HepG2 (cell line): ENCODE results near the gene ISG20L2. TPM values are rescaled to one million over a fixed set of nuclear protein-coding genes. Genes with fewer than 3 reads are reported as not detected.

Experiments
- ATAC-seq: fragments of 200-7000 bp; cut with Tn5 transposase; 3 replicates; pipeline ENCODE4 v1.9.1; 2020; ENCODE audit warnings: mild to moderate bottlenecking, moderate library complexity
- BruUV-seq: library from RNA; stranded (reverse); fragments of 400-500 nt; replicated peaks from 2 replicates; lab custom pipeline; 2021; lab: Mats Ljungman, UMichigan
- CTCF ChIA-PET: fragments of 300-600 bp; formaldehyde crosslinking; extraction: SDS; loops from one replicate; lab custom pipeline; 2021; ENCODE audit warnings: low total read pairs, inconsistent platforms, low intra/inter-chr PET ratio; lab: Yijun Ruan, JAX
- POLR2A ChIA-PET: fragments of 350-600 bp; sonication (Branson Sonifier 250); formaldehyde crosslinking; loops from one replicate; lab custom pipeline; 2020; ENCODE audit warnings: antibody characterized with exemption, inconsistent platforms; lab: Yijun Ruan, JAX
- DNase-seq: peaks from one replicate; pipeline ENCODE4 v3.0.0-alpha.2; 2015; ENCODE audit warnings: low spot score
- FAIRE-seq: peaks from 3 replicates; lab custom pipeline; 2011; peaks lifted over from hg19 to GRCh38; lab: Jason Lieb, UNC
- H2AFZ ChIP-seq: one replicate; pipeline ENCODE4 v1.6.1; 2011; ENCODE audit warnings: low read length, inconsistent platforms
- H3K27ac ChIP-seq: fragments of 300-600 bp; 3 replicates; pipeline ENCODE4 v1.8.0; 2011; ENCODE audit warnings: mixed run types, mild to moderate bottlenecking, mixed read lengths, low read length, inconsistent platforms; ENCODE audit not compliant: insufficient read depth; ENCODE audit errors: extremely low read length
- H3K27me3 ChIP-seq, 2 experiments: fragments of 200-600 bp in 1 of 2; 2 replicates in 1 of 2; 3 replicates in 1 of 2; pipeline versions ENCODE4 v1.6.0 to v1.8.0; 2011; ENCODE audit warnings: low read length in 2 of 2, mild to moderate bottlenecking in 2 of 2, moderate library complexity in 2 of 2, inconsistent platforms in 1 of 2; ENCODE audit not compliant: insufficient read depth in 2 of 2, control insufficient read depth in 1 of 2
- H3K36me3 ChIP-seq, 2 experiments: fragments of 200-600 bp in 1 of 2; replicated peaks in 1 of 2; 2 replicates in 1 of 2; 3 replicates in 1 of 2; pipeline versions ENCODE4 v1.5.1 to v1.8.0; 2011; ENCODE audit warnings: low read length in 2 of 2, inconsistent platforms in 1 of 2; ENCODE audit not compliant: insufficient read depth in 2 of 2, control insufficient read depth in 1 of 2
- H3K4me1 ChIP-seq: 2 replicates; pipeline ENCODE4 v1.5.1; 2012; ENCODE audit warnings: low read length, inconsistent platforms; ENCODE audit not compliant: insufficient read depth
- H3K4me2 ChIP-seq: 2 replicates; pipeline ENCODE4 v1.6.0; 2011; ENCODE audit warnings: low read depth, low read length, inconsistent platforms
- H3K4me3 ChIP-seq, 3 experiments: fragments of 200-600 bp in 1 of 3; sonication (generic), shearing (Covaris generic) in 1 of 3; replicated peaks in 1 of 3; 2 replicates each; pipeline ENCODE4 v1.5.1; 2011 to 2016; ENCODE audit warnings: low read length in 3 of 3, inconsistent platforms in 2 of 3, low read depth in 2 of 3, mild to moderate bottlenecking in 2 of 3, control low read depth in 1 of 3, mixed read lengths in 1 of 3; ENCODE audit not compliant: insufficient read depth in 1 of 3
- H3K79me2 ChIP-seq: one replicate; pipeline ENCODE4 v1.6.1; 2011; ENCODE audit warnings: low read length, inconsistent platforms; ENCODE audit not compliant: insufficient read depth
- H3K9ac ChIP-seq: 2 replicates; pipeline ENCODE4 v1.6.0; 2011; ENCODE audit warnings: mild to moderate bottlenecking, low read depth, low read length, inconsistent platforms; ENCODE audit not compliant: insufficient read depth
- H3K9me3 ChIP-seq: 2 replicates; pipeline ENCODE4 v1.5.1; 2012; ENCODE audit warnings: mild to moderate bottlenecking, low read length
- H4K20me1 ChIP-seq: 2 replicates; pipeline ENCODE4 v1.6.0; 2011; ENCODE audit warnings: inconsistent platforms, mild to moderate bottlenecking, low read length, moderate library complexity; ENCODE audit not compliant: insufficient read depth
- ADNP ChIP-seq: sonication (generic); formaldehyde crosslinking; IDR thresholded peaks from 2 replicates; pipeline ENCODE4 v1.4.0; 2020; ENCODE audit warnings: missing genetic modification reagents
- GZF1 ChIP-seq: sonication (generic); formaldehyde crosslinking; IDR thresholded peaks from 2 replicates; pipeline ENCODE4 v1.5.1; 2020; ENCODE audit warnings: mild to moderate bottlenecking, missing genetic modification reagents
- HIVEP1 ChIP-seq: sonication (generic); formaldehyde crosslinking; IDR thresholded peaks from 2 replicates; pipeline ENCODE4 v1.4.0; 2020; ENCODE audit warnings: mild to moderate bottlenecking, missing genetic modification reagents
- HNF4G ChIP-seq, 2 experiments: sonication (generic) in 1 of 2; formaldehyde crosslinking in 1 of 2; IDR thresholded peaks; 2 replicates each; pipeline versions ENCODE4 v1.4.0 to v1.6.1; 2011 to 2020; ENCODE audit warnings: borderline replicate concordance in 2 of 2, low read depth in 2 of 2, mild to moderate bottlenecking in 2 of 2, low read length in 1 of 2, missing genetic modification reagents in 1 of 2, moderate library complexity in 1 of 2
- MBD4 ChIP-seq: IDR thresholded peaks from 2 replicates; pipeline ENCODE4 v1.6.1; 2012; ENCODE audit warnings: low read length, inconsistent platforms, borderline replicate concordance
- NCOA1 ChIP-seq: sonication (generic); formaldehyde crosslinking; IDR thresholded peaks from 2 replicates; pipeline ENCODE4 v1.9.0; 2021; ENCODE audit warnings: missing genetic modification reagents
- ZFP1 ChIP-seq: IDR thresholded peaks from 2 replicates; pipeline ENCODE4 v1.6.1; 2016
- ZNF253 ChIP-seq: sonication (generic); formaldehyde crosslinking; IDR thresholded peaks from 2 replicates; pipeline ENCODE4 v1.8.0; 2022; ENCODE audit warnings: mild to moderate bottlenecking, missing genetic modification reagents, borderline replicate concordance
- ZNF709 ChIP-seq: sonication (generic); formaldehyde crosslinking; IDR thresholded peaks from 2 replicates; pipeline ENCODE4 v1.5.0; 2020; ENCODE audit warnings: mild to moderate bottlenecking, missing genetic modification reagents
- ZNF790 ChIP-seq: sonication (generic); formaldehyde crosslinking; IDR thresholded peaks from 2 replicates; pipeline ENCODE4 v1.8.0; 2022; ENCODE audit warnings: missing genetic modification reagents, mild to moderate bottlenecking, borderline replicate concordance
- ZSCAN20 ChIP-seq: sonication (generic); formaldehyde crosslinking; IDR thresholded peaks from 2 replicates; pipeline ENCODE4 v1.4.0; 2020; ENCODE audit warnings: missing genetic modification reagents, mild to moderate bottlenecking, borderline replicate concordance
- WGBS: methylation state at CpG from one replicate; pipeline ENCODE4 v1.1.6; 2017; ENCODE audit warnings: low lambda C conversion rate; 5-methylcytosine and 5-hydroxymethylcytosine counted together
- in situ Hi-C: cut with HindIII; loops from 2 replicates; pipeline ENCODE4 v1.10.0; 2017; ENCODE audit warnings: low pct_unique_long_range_greater_than_20kb; ENCODE audit not compliant: extremely low pct_ligation_motif_present
- intact Hi-C: fragments of 100-400 bp; cut with micrococcal nuclease; formaldehyde crosslinking; loops from one replicate; pipeline ENCODE4 v1.10.0; 2022; ENCODE audit not compliant: unreplicated experiment
- polyA plus RNA-seq, 8 experiments: library from polyadenylated mRNA; depleted of rRNA in 3 of 8; stranded (reverse) in 7 of 8; unstranded in 1 of 8; fragments of >200 nt; fragmentation: Illumina TruSeq in 4 of 8; extraction: Trizol in 4 of 8; gene quantifications; 2 replicates each; pipeline versions ENCODE4 v1.2.1 to v1.2.3, GENCODE V29; 2011 to 2016; ENCODE audit warnings: low read depth in 4 of 8, missing spikeins in 1 of 8, mixed read lengths in 1 of 8; ENCODE audit not compliant: insufficient read depth in 1 of 8
- total RNA-seq, 5 experiments: library from RNA; depleted of rRNA; stranded (reverse); fragments of >200 nt; fragmentation: Illumina TruSeq; extraction: Trizol; gene quantifications; 2 replicates each; pipeline ENCODE4 v1.2.3, GENCODE V29; 2016; ENCODE audit warnings: low read depth in 1 of 5
- TF ChIP-seq, protein P1 (sequence below): sonication (generic); formaldehyde crosslinking; IDR thresholded peaks from 2 replicates; pipeline ENCODE4 v1.5.0; 2020; ENCODE audit warnings: missing genetic modification reagents
- TF ChIP-seq, protein P2 (sequence below): sonication (generic); formaldehyde crosslinking; IDR thresholded peaks from 2 replicates; pipeline ENCODE4 v1.4.0; 2020; ENCODE audit warnings: missing genetic modification reagents

The ISG20L2 gene
- total and polyA plus RNA-seq, 2 of the 13 experiments (the other 11 are each of a cell fraction or from before 2014, with no cell fraction given): 19.8 to 21.3 TPM

DNA sequence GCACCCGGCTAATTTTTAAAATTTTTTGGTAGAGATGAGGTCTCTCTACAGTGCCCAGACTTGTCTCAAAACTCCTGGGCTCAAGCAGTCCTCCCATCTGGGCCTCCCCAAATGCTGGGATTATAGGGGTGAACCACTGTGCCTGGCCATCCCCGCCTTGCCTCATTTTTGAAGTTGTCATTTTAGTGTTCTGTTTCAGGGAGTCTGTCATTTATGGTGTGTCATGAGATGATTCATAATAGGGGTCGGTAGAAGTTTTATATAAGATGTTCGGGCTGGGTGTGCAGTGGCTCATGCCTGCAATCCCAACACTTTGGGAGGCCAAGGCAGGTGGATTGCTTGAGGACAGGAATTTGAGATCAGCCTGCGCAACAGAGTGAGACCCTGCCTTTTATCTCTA, 47.2 kb upstream of the ISG20L2 start:
- TF ChIP-seq, protein P1, sequence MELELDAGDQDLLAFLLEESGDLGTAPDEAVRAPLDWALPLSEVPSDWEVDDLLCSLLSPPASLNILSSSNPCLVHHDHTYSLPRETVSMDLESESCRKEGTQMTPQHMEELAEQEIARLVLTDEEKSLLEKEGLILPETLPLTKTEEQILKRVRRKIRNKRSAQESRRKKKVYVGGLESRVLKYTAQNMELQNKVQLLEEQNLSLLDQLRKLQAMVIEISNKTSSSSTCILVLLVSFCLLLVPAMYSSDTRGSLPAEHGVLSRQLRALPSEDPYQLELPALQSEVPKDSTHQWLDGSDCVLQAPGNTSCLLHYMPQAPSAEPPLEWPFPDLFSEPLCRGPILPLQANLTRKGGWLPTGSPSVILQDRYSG (CRISPR knock-in tag): no peak
- TF ChIP-seq ZNF709 (CRISPR knock-in tag): no peak
- no peak for TF ChIP-seq ZFP1 (CRISPR knock-in tag)
- TF ChIP-seq ZNF790: no peak
- TF ChIP-seq, protein P2, sequence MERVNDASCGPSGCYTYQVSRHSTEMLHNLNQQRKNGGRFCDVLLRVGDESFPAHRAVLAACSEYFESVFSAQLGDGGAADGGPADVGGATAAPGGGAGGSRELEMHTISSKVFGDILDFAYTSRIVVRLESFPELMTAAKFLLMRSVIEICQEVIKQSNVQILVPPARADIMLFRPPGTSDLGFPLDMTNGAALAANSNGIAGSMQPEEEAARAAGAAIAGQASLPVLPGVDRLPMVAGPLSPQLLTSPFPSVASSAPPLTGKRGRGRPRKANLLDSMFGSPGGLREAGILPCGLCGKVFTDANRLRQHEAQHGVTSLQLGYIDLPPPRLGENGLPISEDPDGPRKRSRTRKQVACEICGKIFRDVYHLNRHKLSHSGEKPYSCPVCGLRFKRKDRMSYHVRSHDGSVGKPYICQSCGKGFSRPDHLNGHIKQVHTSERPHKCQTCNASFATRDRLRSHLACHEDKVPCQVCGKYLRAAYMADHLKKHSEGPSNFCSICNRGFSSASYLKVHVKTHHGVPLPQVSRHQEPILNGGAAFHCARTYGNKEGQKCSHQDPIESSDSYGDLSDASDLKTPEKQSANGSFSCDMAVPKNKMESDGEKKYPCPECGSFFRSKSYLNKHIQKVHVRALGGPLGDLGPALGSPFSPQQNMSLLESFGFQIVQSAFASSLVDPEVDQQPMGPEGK (CRISPR knock-in tag): no peak
- no peak for TF ChIP-seq HNF4G (IDR thresholded peaks at IDR 0.05; ENCODE audit: borderline replicate concordance, low read depth, low read length)
- no peak for TF ChIP-seq HNF4G (CRISPR knock-in tag; IDR thresholded peaks at IDR 0.05; ENCODE audit: borderline replicate concordance, low read depth)
- no peak for TF ChIP-seq ADNP (CRISPR knock-in tag)
- no peak for TF ChIP-seq NCOA1
- TF ChIP-seq GZF1 (CRISPR knock-in tag): no peak
- TF ChIP-seq ZNF253 (CRISPR knock-in tag): no peak
- no peak for TF ChIP-seq MBD4
- TF ChIP-seq HIVEP1: no peak
- no peak for TF ChIP-seq ZSCAN20 (CRISPR knock-in tag)
- TF ChIP-seq, all 625 proteins: peak for 0
- Histone ChIP-seq H3K9me3 (no peaks in the 10 kb centered on the region), H3K27me3 (no peaks in the 10 kb centered on the region), H3K79me2 (peaks cover 67% of the 10 kb centered on the region), H2AFZ (no peak overlapping the region), H3K36me3 (peaks cover 4 to 34% of the 10 kb centered on the region in 2 experiments; a peak in 4 of 5 replicates), H3K9ac (no peak overlapping the region), H3K4me2 (no peak overlapping the region), H3K27ac (no peak overlapping the region), H3K4me1 (peaks cover 25% of the 10 kb centered on the region), H3K4me3 (no peak overlapping the region), H4K20me1 (0 out of 2 replicates have a peak, but pooled peaks cover 2% of the 10 kb centered on the region)
- ChIA-PET POLR2A (interaction anchor here (0.8 to 1.7 kb wide), 2 partner anchors 9 to 48 kb away, joined by 3 to 4 read pairs; partner anchors contain the start of genes ISG20L2, METTL25B and PRCC), CTCF (no interaction called here)
- DNase-seq: no peak
- in situ Hi-C loops: no loop called here
- no TSS peak for BruUV-seq
- 94% methylated on average over 5 of the region's 5 CpGs for WGBS
- FAIRE-seq: no peak
- intact Hi-C loops: no loop called here
- no peak for ATAC-seq
